Testis (tissue), 3 donors: ENCODE results near the gene FXYD2. TPM values are rescaled to one million over a fixed set of nuclear protein-coding genes. Genes with fewer than 3 reads are reported as not detected.

Source experiments
- DNase-seq: peaks from one replicate; pipeline ENCODE4 v3.0.0-alpha.2; 2019
- H3K27ac ChIP-seq, 2 donors: fragments of 200-600 bp; sonication (generic); one replicate each; pipeline ENCODE4 v1.5.1; 2019
- H3K27me3 ChIP-seq: fragments of 200-600 bp; sonication (generic); one replicate; pipeline ENCODE4 v1.5.1; 2019
- H3K36me3 ChIP-seq: fragments of 200-600 bp; sonication (generic); one replicate; pipeline ENCODE4 v1.5.1; 2017; ENCODE audit warnings: low read depth; ENCODE audit errors: missing control alignments
- H3K4me1 ChIP-seq: fragments of 200-600 bp; sonication (generic); one replicate; pipeline ENCODE4 v1.5.1; 2019
- H3K4me3 ChIP-seq, 2 donors: fragments of 200-600 bp; sonication (generic); one replicate each; pipeline ENCODE4 v1.5.1; 2017 to 2019
- H3K9me3 ChIP-seq: fragments of 200-600 bp; sonication (generic); one replicate; pipeline ENCODE4 v1.5.1; 2017
- CTCF ChIP-seq, 3 experiments: fragments of 450-650 bp in 2 of 3; fragments of 200-600 bp in 1 of 3; sonication (generic) in 1 of 3; IDR thresholded peaks; one replicate each; pipeline ENCODE4 v1.5.1; 2016 to 2019; ENCODE audit warnings: antibody characterized with exemption in 3 of 3, mild to moderate bottlenecking in 2 of 3, moderate library complexity in 1 of 3
- POLR2A ChIP-seq: fragments of 450-650 bp; IDR thresholded peaks from one replicate; pipeline ENCODE4 v1.6.1; 2017; ENCODE audit warnings: antibody characterized with exemption, mild to moderate bottlenecking, moderate library complexity
- WGBS, 2 donors: methylation state at CpG; one replicate each; pipeline ENCODE4 v1.1.5; 2018; 5-methylcytosine and 5-hydroxymethylcytosine counted together
- intact Hi-C: fragments of 100-400 bp; cut with DNase I; formaldehyde crosslinking; loops from one replicate; pipeline ENCODE4 v1.15.1; 2023; ENCODE audit warnings: low total_unique reads
- polyA plus RNA-seq: library from polyadenylated mRNA; stranded (reverse); fragments of 350-450 nt; fragmentation: Illumina TruSeq; extraction: RNeasy Lipid Tissue Mini Kit (QIAGEN cat#74804); gene quantifications from one replicate; pipeline ENCODE4 v1.2.3, GENCODE V29; 2014; ENCODE audit warnings: low read depth, low replicate concordance; ENCODE audit not compliant: insufficient read depth
- total RNA-seq, 2 donors: library from RNA; depleted of rRNA; stranded (reverse); fragments of >200 nt; gene quantifications; one replicate each; pipeline ENCODE4 v1.2.3, GENCODE V29; 2016

Gene FXYD2
- total and polyA plus RNA-seq, 3 donors from 2014 or later: 5.3 to 8.3 (median 7.6) TPM

- H3K27me3 ChIP-seq: no peaks in the 10 kb centered on the region
- intact Hi-C loops: no loop called here
- no peaks in the 10 kb centered on the region for H3K36me3 ChIP-seq
- H3K4me1 ChIP-seq: peaks cover 18% of the 10 kb centered on the region
- 73 to 79% methylated on average over 8 of the region's 8 CpGs for WGBS, 2 donors
- H3K27ac ChIP-seq: no peak overlapping the region
- H3K4me3 ChIP-seq: no peak overlapping the region
- TF ChIP-seq POLR2A (no peak), CTCF (IDR thresholded peaks at IDR 0.05) (no peak)
- no peaks in the 10 kb centered on the region for H3K9me3 ChIP-seq
- DNase-seq: peak; percentile 11
These were observed 13.2 kb upstream of the FXYD2 start for GRCh38 chr11:117837791-117838190.

- H3K4me1 ChIP-seq: peaks cover 23% of the 10 kb centered on the region
- no peaks in the 10 kb centered on the region for H3K9me3 ChIP-seq
- no peak overlapping the region for H3K4me3 ChIP-seq
- no peaks in the 10 kb centered on the region for H3K27me3 ChIP-seq
- DNase-seq: peak; percentile 17
- H3K27ac ChIP-seq: no peak overlapping the region
- 62 to 72% methylated on average over 15 to 18 of the region's 18 CpGs for WGBS, 2 donors
- no peaks in the 10 kb centered on the region for H3K36me3 ChIP-seq
- no peak for TF ChIP-seq POLR2A
- TF ChIP-seq CTCF (IDR thresholded peaks at IDR 0.05): no peak
- intact Hi-C loops: no loop called here
These were observed 12.7 kb upstream of the FXYD2 start for GRCh38 chr11:117837070-117837776.

GRCh38 chr11:117836077-117836960 is 11.8 kb upstream of the FXYD2 start:
- DNase-seq: peak; percentile 14
- Histone ChIP-seq H3K36me3 (no peaks in the 10 kb centered on the region), H3K27ac (no peak overlapping the region), H3K4me1 (peaks cover 30% of the 10 kb centered on the region), H3K4me3 (no peak overlapping the region), H3K9me3 (no peaks in the 10 kb centered on the region), H3K27me3 (no peaks in the 10 kb centered on the region)
- 85 to 86% methylated on average over 14 of the region's 14 CpGs for WGBS, 2 donors
- intact Hi-C loops: no loop called here
- no peak for TF ChIP-seq POLR2A
- TF ChIP-seq CTCF (IDR thresholded peaks at IDR 0.05): no peak

- H3K9me3 ChIP-seq: no peaks in the 10 kb centered on the region
- no peak for TF ChIP-seq POLR2A
- no peak for TF ChIP-seq CTCF (IDR thresholded peaks at IDR 0.05)
- H3K36me3 ChIP-seq: no peaks in the 10 kb centered on the region
- H3K27ac ChIP-seq: no peak overlapping the region
- intact Hi-C loops: no loop called here
- no peaks in the 10 kb centered on the region for H3K27me3 ChIP-seq
- H3K4me3 ChIP-seq: no peak overlapping the region
- WGBS, 2 donors: 94% methylated on average over 8 of the region's 8 CpGs
- no peak for DNase-seq
- peaks cover 36% of the 10 kb centered on the region for H3K4me1 ChIP-seq
These were observed 11.0 kb upstream of the FXYD2 start for GRCh38 chr11:117835576-117835975.
